Measurements from ENCODE around the gene RNF8.
"Not testable (repeated sequence)": the region's sequence is repeated elsewhere in the genome, so short reads cannot be mapped to it uniquely, and the experiment has no call there.

Gene RNF8

GRCh38 chr6:37321516-37322415 lies 32.0 kb upstream of the RNF8 start:
- no peak for DNase-seq (ENCODE audit: low read depth)

- no peak for DNase-seq (ENCODE audit: low read depth)
These were observed 30.2 kb upstream of the RNF8 start for GRCh38 chr6:37323580-37323979.

DNA sequence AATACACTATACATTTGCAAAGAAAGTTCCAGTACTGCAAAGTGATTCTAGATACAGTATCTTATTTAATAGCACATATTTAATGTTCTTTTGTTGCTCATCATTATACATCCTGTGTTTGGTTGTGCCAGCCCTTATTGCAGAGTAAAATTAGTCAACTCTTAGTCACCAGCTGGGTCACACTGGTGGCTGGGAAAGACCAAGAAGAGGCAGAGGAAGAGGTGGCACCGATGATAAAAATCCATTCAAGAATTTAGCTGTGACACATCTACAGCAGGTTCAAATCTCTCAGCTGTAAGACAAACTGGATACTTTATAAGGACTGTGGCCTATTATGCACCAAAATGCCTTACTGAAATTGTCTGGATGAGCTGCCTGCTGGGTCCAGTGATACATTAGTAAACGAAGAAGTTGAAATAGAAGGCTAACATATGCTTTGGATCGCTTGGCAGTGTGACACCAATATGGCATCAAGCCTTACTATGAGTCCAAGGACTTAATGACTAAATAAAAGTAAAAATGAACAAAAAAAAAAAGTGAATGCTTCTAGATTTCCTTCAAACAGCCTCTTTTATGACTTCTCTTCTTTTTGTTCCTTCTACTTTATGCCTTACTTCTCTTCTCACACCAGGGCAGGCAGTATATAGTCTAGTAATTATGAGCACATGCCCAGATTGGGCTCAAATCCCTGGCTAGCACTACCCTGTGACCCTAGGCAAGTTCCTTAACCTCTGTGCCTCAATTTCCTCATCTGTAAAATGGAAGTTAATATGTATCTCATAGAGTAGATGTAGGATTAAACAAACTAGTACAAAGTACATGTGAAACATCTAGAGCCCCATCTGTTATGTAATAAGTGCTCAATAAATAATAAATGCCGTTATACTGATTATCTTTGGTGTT lies 29.4 kb upstream of the RNF8 start:
- no peak for DNase-seq (ENCODE audit: low read depth)

DNA sequence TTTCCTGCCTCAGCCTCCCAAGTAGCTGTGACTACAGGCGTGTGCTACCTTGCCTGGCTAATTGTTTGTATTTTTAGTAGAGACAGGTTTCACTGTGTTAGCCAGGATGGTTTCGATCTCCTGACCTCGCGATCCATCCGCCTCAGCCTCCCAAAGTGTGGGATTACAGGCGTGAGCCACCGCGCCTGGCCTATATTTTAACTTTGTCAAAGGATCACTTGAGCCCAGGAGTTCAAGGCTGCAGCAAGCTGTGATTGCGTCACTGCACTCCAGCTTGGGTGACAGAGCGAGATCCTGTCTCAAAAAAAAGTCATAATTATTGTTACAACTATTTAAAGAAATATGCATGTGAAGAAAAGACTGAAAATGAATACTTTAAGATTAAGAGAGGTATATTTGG lies 23.4 kb upstream of the RNF8 start:
- not testable (repeated sequence) for DNase-seq (ENCODE audit: low read depth)

GRCh38 chr6:37331047-37331446 lies 22.7 kb upstream of the RNF8 start:
- DNase-seq (ENCODE audit: low read depth), result no peak

DNA sequence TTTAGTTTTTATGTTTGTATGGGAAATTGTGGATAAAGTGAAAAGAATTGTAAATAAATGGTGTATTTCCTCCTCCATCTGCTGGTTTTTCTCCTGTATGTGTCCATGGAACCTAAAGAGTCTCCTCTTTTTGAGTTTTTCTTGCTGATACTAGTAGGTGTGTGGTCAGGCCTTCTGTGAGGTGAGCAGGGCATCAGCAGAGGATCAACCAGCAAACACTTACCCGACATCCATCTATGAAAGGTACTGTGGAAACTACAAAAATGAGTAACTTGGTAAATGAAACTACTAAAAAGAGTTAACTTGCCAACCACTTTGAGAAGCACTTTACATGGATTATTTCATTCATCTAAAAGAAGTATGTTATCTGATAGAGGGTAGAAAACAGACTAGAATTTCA lies 20.9 kb upstream of the RNF8 start:
- no peak for DNase-seq (ENCODE audit: low read depth)

- DNase-seq (ENCODE audit: low read depth), result no peak
These were observed 19.7 kb upstream of the RNF8 start for GRCh38 chr6:37334047-37334446.

DNA sequence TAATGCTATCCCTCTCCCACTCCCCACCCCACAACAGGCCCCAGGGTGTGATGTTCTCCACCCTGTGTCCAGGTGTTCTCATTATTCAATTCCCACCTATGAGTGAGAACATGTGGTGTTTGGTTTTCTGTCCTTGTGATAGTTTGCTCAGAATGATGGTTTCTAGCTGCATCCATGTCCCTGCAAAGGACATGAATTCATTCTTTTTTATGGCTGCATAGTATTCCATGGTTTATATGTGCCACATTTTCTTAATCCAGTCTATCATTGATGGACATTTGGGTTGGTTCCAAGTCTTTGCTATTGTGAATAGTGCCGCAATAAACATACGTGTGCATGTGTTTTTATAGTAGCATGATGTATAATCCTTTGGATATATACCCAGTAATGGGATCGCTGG lies 15.5 kb upstream of the RNF8 start:
- DNase-seq (ENCODE audit: low read depth), result not testable (repeated sequence)

- DNase-seq (ENCODE audit: low read depth), result no peak
These were observed 15.0 kb upstream of the RNF8 start for GRCh38 chr6:37338745-37339255.

DNA sequence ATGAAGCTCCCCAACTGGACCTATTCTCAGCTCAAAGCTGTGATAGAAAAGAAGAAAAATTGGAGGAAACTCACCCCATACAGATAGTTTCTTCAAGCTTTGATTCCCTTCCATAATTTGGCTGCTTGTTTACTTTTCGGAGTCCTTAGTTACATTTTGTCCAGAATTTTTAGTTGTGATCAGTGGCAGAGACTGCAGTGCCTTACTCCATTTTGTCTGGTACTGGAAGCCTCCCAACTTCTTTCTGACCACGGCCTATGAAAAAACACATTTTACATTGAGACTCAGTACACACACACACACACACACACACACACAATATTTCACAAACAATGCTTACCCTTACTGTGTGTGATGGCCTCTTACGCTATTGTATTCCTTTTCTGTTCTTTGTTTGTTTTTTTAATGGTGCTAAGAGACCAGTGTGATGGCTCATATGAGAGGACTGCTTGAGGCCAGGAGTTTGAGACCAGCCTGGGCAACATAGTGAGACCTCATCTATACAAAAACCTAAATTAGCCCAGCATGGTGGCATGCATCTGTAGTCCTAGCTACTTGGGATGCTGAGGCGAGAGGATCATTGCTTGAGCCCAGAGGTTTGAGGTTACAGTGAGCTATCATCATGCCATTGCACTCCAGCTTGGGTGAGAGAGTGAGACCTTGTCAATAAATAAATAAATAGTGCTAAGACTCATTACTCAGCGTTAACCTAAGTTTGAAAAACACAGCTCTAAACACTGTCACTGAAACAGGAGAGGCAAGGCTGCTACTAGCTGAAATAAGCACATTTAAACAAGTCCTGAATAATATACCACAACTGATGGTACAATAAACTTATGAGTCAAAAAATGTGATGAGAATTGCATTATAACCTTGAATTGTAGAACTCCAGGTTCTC lies 13.8 kb upstream of the RNF8 start:
- no peak for DNase-seq (ENCODE audit: low read depth)

DNA sequence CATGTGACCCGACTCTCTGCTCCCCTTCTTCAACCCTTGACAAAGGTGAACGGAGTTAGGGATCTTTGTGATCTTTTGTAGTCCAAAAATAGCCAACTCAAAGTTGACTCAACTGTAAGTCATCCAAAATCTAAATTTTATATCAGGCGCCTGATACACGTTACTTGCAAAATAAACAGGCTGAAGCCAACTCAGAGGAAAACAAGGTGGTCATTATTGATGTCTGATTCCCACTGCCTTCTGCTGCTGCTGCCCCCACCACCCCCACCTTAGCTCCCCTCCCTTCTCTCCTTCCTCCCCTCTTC lies 13.2 kb upstream of the RNF8 start:
- DNase-seq (ENCODE audit: low read depth), result no peak

DNA sequence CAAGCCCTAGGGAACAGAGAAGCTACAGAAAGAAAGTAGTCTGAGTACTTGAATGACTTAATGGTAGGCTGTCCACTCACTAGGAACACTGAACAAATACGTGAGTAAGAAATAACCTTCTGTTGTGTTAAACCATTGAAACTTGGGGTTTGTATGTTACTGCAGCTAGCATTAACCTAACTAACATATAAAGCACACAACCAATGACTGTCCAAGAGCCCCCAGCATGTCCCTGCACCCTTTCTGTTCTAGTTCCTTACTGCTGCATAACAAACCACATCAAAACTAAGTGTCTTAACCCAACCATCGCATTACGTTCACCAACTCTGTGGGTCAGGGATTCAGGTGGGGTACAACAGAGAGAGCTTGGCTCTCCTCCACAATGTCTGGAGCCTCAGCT lies 10.5 kb upstream of the RNF8 start:
- no peak for DNase-seq (ENCODE audit: low read depth)

GRCh38 chr6:37344308-37344707 lies 9.5 kb upstream of the RNF8 start:
- no peak for DNase-seq (ENCODE audit: low read depth)

DNA sequence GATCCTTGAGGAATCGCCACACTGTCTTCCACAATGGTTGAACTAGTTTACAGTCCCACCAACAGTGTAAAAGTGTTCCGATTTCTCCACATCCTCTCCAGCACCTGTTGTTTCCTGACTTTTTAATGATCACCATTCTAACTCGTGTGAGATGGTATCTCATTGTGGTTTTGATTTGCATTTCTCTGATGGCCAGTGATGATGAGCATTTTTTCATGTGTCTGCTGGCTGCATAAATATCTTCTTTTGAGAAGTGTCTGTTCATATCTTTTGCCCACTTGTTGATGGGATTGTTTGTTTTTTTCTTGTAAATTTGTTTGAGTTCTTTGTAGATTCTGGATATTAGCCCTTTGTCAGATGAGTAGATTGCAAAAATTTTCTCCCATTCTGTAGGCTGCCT lies 8.0 kb upstream of the RNF8 start:
- DNase-seq (ENCODE audit: low read depth), result not testable (repeated sequence)

DNA sequence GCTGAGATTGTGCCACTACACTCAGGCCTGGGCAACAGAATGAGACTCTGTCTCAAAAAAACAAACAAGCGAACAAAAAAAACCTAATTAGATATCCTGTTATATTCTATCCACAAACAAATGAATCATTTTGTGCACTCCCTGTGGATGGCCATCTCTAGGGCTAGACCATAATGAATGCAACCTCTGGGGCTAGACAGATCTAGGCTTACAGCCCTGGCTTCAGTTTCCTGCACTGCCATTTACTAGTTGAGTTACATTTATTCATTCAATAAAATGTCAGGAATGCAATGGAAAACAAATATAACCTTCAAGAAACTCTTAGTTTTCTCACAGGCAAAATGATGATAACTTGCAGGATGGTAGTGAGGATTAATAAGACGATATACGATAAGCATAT lies 6.6 kb upstream of the RNF8 start:
- no peak for DNase-seq (ENCODE audit: low read depth)

DNA sequence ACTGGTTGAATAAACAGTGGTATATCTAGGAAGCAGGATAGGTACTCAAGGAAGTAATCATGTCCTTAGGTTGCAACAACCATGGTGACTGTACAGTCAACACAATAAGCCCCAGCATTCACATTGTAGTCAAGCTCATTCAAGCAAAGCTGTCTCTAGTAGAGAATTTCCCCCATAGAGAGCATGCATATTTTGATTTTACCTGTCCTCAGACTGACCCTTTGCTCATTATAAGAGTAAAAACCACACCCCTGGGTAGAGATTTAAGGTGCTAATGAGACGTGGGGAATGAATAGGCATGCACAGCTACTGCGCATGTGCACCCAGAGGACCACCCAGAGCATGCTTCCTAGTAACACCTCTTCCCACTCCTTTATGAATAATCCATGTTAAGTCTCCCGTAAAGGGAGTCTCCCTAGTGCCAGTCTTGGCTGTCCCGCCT lies 6.1 kb upstream of the RNF8 start:
- DNase-seq (ENCODE audit: low read depth), result no peak

- no peak for DNase-seq (ENCODE audit: low read depth)
These were observed 2.8 kb upstream of the RNF8 start for GRCh38 chr6:37351027-37351426.

- no peak for DNase-seq (ENCODE audit: low read depth)
These were observed 1.4 kb upstream of the RNF8 start for GRCh38 chr6:37352384-37352783.

DNA sequence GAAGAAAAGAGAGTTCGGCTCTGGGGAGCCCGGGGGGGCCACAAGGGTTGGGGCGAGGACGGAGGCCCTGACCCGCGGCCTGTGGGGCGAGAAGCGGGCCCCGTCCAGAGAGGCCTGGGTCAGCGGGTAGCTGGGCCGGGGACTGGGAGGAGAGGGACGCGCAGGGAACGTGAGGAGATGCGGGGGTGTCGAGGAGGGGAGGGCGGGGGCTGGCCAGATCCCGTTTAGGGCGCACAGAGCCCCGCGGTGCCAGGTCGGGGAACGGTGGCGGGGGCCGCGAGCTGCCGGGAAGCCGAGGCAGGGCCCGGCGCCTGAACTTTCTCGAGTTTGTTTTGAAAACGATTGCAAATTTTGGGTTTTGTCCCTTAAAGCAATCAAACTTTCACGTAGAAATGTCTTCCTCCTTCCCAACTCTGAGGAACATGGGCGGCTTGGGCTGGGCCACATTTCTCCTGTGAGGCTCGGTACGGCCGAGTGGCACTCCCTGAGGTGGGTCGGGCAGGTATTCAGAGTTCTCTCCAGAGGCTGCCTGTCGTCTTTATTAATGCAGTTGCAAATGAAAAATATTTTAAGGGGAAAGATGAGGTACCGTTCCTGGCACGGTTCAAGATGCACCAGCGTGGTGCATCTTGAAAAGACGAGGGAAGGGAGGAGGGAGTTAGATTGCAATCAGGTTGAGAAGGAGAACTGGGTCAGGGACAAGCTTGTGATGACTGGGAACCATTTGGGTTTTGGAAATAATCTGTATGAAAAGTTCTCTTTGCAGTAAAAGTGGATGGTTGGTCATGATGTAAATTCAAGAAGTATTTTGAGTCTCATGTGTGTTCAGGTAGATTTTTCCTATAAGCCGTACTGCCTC lies 972 bp downstream of the RNF8 start:
- DNase-seq (ENCODE audit: low read depth), result no peak

GRCh38 chr6:37357288-37357687 lies 3.5 kb downstream of the RNF8 start:
- no peak for DNase-seq (ENCODE audit: low read depth)

- DNase-seq (ENCODE audit: low read depth), result no peak
These were observed 4.1 kb downstream of the RNF8 start for GRCh38 chr6:37357860-37358259.
